Measurements from ENCODE around the gene PNMA8C. TPM values are rescaled to one million over a fixed set of nuclear protein-coding genes. Genes with fewer than 3 reads are reported as not detected.

Gene PNMA8C
- total RNA-seq (2021; fragmentation: NEBNext Ultra II Directional; extraction: Animal tissue kit (Norgen Biotek cat#: 25700)), result under 1 TPM in 3 of 6 experiments, not detected in 3; 0.05 to 0.09 (median 0.07) TPM
- long read RNA-seq, result 0 reads

DNA sequence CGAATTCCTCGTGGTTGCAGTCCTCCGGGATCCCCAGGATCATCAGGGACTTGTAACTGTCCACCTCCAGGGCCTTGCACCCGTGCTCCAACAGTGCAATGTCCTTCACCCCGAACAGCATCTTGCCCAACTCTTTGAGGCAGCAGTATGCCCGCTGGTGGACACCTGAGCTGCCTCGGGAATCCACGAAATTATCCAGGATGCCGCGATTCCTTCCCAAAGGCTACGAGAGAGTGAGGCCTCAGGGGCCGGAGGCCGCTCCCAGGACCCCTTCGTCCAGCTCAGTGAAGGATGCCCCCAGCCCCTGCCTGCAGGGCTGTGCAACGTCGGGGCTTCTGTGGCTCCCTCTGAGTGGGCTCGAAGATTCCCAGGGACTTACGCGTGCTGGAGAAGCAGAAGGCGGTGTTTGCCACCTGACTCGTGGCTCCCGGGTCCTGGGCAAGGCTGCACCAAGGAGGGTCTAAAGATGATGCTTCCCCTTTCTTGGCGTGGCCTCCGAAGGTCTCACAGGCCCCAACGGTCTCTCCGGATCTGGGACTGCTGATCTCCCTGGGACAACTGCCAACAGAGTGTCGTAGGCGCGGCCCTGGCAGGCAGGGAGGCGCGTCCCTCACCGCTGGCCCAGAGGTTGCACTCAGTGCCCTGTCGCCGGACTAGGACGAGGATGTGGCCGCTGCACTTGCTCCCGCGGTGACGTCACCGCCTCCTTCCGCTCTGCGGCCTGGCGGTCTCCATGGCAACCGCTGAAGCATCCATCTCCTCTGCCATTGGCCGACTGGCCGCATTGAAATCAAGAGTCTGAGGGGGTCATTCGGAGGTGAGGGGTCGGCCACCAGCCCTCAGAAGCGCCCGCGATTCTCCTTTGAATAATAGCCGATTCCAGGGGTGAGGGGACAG lies at the start of gene PNMA8C:
Gene PNMA8C, minus strand, starts transcription at position 698 of the 897 bp plus-strand sequence. Its CDS starts 577 bp downstream, at position 121.
- H3K27me3 Mint-ChIP-seq (ENCODE audit: insufficient read depth), result peaks cover 24% of the 10 kb centered on the region
- H3K36me3 Mint-ChIP-seq (ENCODE audit: low read depth), result no peaks in the 10 kb centered on the region
- peak; percentile 25 for DNase-seq
- no peaks in the 10 kb centered on the region for H3K9me3 Mint-ChIP-seq
- H3K4me3 Mint-ChIP-seq, result peak within 1 kb of the TSS; percentile 61
- TF ChIP-seq, protein P1, sequence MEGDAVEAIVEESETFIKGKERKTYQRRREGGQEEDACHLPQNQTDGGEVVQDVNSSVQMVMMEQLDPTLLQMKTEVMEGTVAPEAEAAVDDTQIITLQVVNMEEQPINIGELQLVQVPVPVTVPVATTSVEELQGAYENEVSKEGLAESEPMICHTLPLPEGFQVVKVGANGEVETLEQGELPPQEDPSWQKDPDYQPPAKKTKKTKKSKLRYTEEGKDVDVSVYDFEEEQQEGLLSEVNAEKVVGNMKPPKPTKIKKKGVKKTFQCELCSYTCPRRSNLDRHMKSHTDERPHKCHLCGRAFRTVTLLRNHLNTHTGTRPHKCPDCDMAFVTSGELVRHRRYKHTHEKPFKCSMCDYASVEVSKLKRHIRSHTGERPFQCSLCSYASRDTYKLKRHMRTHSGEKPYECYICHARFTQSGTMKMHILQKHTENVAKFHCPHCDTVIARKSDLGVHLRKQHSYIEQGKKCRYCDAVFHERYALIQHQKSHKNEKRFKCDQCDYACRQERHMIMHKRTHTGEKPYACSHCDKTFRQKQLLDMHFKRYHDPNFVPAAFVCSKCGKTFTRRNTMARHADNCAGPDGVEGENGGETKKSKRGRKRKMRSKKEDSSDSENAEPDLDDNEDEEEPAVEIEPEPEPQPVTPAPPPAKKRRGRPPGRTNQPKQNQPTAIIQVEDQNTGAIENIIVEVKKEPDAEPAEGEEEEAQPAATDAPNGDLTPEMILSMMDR (IDR thresholded peaks at IDR 0.05), result no peak
- peaks cover 22% of the 10 kb centered on the region for H3K4me1 Mint-ChIP-seq (ENCODE audit: low read depth)
- no peak within 1 kb of the TSS; the same call in 1 of the 2 replicates for H3K27ac Mint-ChIP-seq

DNA sequence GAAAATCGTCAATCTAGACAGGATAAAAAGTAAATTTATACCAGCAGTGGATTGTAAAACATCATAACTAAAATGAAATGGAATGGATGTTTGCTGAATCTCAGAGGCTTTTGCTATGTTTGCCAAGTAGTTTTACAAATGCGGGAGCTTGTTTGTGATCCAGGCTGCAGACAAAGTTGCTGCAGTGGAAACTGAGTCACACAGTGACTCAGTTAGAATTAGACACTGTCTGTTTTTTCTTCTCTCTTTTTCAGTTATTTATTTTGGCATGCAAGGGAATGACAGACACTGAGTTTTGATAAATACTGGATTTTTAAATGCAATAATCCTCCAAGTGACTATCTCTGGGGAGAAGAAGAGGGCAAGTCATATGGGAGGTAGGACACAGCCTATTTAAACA lies 47.2 kb upstream of the PNMA8C start:
- Mint-ChIP-seq H3K9me3 (no peaks in the 10 kb centered on the region), H3K27me3 (ENCODE audit: insufficient read depth) (no peaks in the 10 kb centered on the region; the same call in 1 of the 2 replicates), H3K36me3 (ENCODE audit: low read depth) (peaks cover 1% of the 10 kb centered on the region; the same call in 1 of the 2 replicates), H3K4me3 (no peak overlapping the region), H3K4me1 (ENCODE audit: low read depth) (peaks cover 36% of the 10 kb centered on the region), H3K27ac (no peak overlapping the region)
- TF ChIP-seq, protein P1 (IDR thresholded peaks at IDR 0.05), result no peak
- DNase-seq, result no peak

DNA sequence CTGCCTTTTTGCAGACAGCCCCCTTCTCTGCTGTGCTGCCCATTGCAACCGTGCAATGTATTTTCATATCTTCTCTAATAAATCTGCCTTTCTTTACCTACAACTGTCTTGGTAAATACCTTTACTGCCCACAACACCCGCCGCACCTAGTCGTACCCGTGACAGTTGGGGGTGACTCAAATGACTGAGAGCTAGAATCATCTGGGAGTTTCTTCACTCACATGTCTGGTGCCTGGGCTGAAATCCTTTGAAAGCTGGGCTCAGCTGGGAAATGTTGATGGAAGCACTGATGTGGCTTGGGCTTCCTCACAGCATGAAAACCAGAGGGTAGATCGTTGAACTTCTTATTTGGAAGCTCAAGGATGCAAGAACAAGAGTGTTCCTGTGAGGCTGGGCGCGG lies 45.5 kb upstream of the PNMA8C start:
- Mint-ChIP-seq H3K9me3 (no peaks in the 10 kb centered on the region), H3K4me1 (ENCODE audit: low read depth) (peaks cover 40% of the 10 kb centered on the region), H3K27ac (no peak overlapping the region), H3K27me3 (ENCODE audit: insufficient read depth) (no peaks in the 10 kb centered on the region; the same call in 1 of the 2 replicates), H3K36me3 (ENCODE audit: low read depth) (peaks cover 12% of the 10 kb centered on the region; the same call in 1 of the 2 replicates), H3K4me3 (no peak overlapping the region)
- TF ChIP-seq, protein P1 (IDR thresholded peaks at IDR 0.05), result no peak
- no peak for DNase-seq

DNA sequence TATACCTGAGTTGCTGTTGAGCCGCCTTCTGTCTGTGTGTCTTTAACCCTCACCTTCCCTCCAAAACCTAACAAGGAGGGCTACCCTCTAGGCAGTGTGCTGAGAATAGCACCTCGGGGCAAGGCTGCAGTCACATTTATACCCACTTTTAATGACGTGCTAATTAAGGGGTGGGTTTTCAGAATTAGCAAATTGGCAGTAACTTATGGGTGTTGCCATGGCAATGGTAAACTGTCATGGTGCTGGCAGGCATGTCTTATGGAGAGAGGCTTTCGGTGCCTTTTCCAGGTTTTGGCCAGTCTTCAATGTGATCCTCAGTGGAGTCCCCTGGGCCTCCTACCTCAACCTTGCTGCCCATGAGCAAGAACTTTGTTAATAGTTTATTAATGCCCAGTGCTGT lies 43.9 kb upstream of the PNMA8C start:
- DNase-seq, result no peak
- Mint-ChIP-seq H3K27ac (no peak overlapping the region; the same call in 1 of the 2 replicates), H3K9me3 (no peaks in the 10 kb centered on the region), H3K4me3 (no peak overlapping the region; the same call in 1 of the 2 replicates), H3K4me1 (ENCODE audit: low read depth) (peaks cover 40% of the 10 kb centered on the region), H3K27me3 (ENCODE audit: insufficient read depth) (no peaks in the 10 kb centered on the region), H3K36me3 (ENCODE audit: low read depth) (peaks cover 22% of the 10 kb centered on the region)
- TF ChIP-seq, protein P1 (IDR thresholded peaks at IDR 0.05), result no peak

DNA sequence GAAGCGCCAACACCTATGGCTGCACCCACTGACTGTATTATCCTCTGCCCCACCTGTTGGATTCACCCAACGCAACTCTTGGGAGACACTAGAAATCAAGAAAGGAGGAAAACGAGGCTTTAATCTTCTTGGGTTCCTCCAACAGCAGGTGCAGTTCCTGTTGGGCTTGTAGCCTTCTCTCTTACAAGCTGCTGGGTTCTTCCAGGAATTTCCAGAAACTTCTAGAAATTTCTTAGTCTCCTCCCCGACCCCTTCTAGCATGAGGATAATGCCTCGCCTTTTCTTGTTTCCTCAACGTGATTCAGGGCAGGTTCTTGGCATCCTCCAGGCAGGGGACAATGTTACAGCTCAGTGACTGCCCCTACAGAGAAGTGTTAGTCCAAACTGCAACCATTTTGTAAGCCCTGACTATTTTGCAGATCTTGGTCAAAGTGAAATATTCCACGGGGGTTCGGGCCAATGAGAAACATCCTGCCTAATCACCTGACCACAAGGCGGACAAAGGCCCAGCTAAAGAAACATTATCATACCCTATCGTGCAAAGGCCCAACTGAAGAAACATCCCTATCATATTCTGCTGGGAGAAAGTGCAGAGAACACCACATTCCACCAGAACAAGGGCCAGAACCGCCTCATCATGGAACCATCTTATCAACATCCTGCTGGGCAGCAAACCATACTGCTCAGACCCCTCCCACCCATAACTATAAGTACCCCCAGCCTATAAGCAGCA lies 43.2 kb upstream of the PNMA8C start:
- no peaks in the 10 kb centered on the region for H3K9me3 Mint-ChIP-seq
- DNase-seq, result no peak
- no peaks in the 10 kb centered on the region for H3K27me3 Mint-ChIP-seq (ENCODE audit: insufficient read depth)
- H3K4me1 Mint-ChIP-seq (ENCODE audit: low read depth), result peaks cover 46% of the 10 kb centered on the region
- H3K27ac Mint-ChIP-seq, result peak overlapping the region; percentile 49
- peaks cover 23% of the 10 kb centered on the region for H3K36me3 Mint-ChIP-seq (ENCODE audit: low read depth)
- TF ChIP-seq, protein P1 (IDR thresholded peaks at IDR 0.05), result no peak
- H3K4me3 Mint-ChIP-seq, result peak overlapping the region; percentile 67

Measured in HFFc6 (cell line).